Heart left ventricle (tissue), 16 donors: Measurements from ENCODE around the gene DMRTB1. TPM values are rescaled to one million over a fixed set of nuclear protein-coding genes. Genes with fewer than 3 reads are reported as not detected.

Experiments used
- ATAC-seq, 4 donors: fragments of 200-7000 bp; cut with Tn5 transposase; one replicate each; pipeline ENCODE4 v1.9.1; 2020 to 2022; ENCODE audit warnings: moderate library complexity in 4 of 4, mild to moderate bottlenecking in 3 of 4, moderate number of reproducible peaks in 1 of 4
- DNase-seq, 5 donors: peaks; one replicate each; pipeline ENCODE4 v3.0.0-alpha.2; 2020
- H3K27ac ChIP-seq, 12 donors: fragments of 200-600 bp; sonication (generic) in 4 of 12; one replicate each; pipeline versions ENCODE4 v1.5.0 to v1.8.0; 2016 to 2022; ENCODE audit warnings: mild to moderate bottlenecking in 2 of 12
- H3K27me3 ChIP-seq, 9 donors: fragments of 200-600 bp; sonication (generic) in 2 of 9; one replicate each; pipeline versions ENCODE4 v1.5.1 to v1.8.0; 2016 to 2022; ENCODE audit warnings: mild to moderate bottlenecking in 3 of 9
- H3K36me3 ChIP-seq, 9 donors: fragments of 200-600 bp; sonication (generic) in 2 of 9; one replicate each; pipeline versions ENCODE4 v1.5.0 to v1.8.0; 2018 to 2022; ENCODE audit warnings: mild to moderate bottlenecking in 2 of 9
- H3K4me1 ChIP-seq, 12 donors: fragments of 200-600 bp; sonication (generic) in 4 of 12; one replicate each; pipeline versions ENCODE4 v1.5.0 to v1.8.0; 2016 to 2022; ENCODE audit warnings: mild to moderate bottlenecking in 3 of 12
- H3K4me3 ChIP-seq, 12 donors: fragments of 200-600 bp; sonication (generic) in 4 of 12; one replicate each; pipeline versions ENCODE4 v1.5.0 to v1.8.0; 2017 to 2022; ENCODE audit warnings: mild to moderate bottlenecking in 9 of 12, moderate library complexity in 4 of 12
- H3K9me3 ChIP-seq, 12 donors: fragments of 200-600 bp; sonication (generic) in 4 of 12; one replicate each; pipeline versions ENCODE4 v1.5.0 to v1.8.0; 2016 to 2022; ENCODE audit warnings: mild to moderate bottlenecking in 1 of 12
- CTCF ChIP-seq, 12 donors: fragments of 200-600 bp; sonication (generic) in 4 of 12; IDR thresholded peaks; one replicate each; pipeline versions ENCODE4 v1.5.0 to v1.8.0; 2018 to 2022; ENCODE audit warnings: antibody characterized with exemption in 12 of 12, mild to moderate bottlenecking in 5 of 12
- POLR2A ChIP-seq, 2 donors: fragments of 450-650 bp; IDR thresholded peaks; one replicate each; pipeline ENCODE4 v1.6.1; 2017; ENCODE audit warnings: antibody characterized with exemption in 2 of 2, mild to moderate bottlenecking in 2 of 2, moderate library complexity in 2 of 2
- WGBS, 4 donors: extraction: QIAGEN DNeasy Blood & Tissue Kit in 2 of 4; methylation state at CpG; one replicate each; pipeline versions ENCODE4 v1.1.5 to v1.1.7; 2013 to 2018; 5-methylcytosine and 5-hydroxymethylcytosine counted together
- intact Hi-C, 10 donors: fragments of 100-400 bp; cut with DNase I; formaldehyde crosslinking; loops; one replicate each; pipeline versions ENCODE4 v1.11.1 to v1.14.2; 2022
- polyA plus RNA-seq, 2 donors: library from polyadenylated mRNA; stranded (reverse); fragments of 200-250 nt; gene quantifications; one replicate each; pipeline ENCODE4 v1.2.3, GENCODE V29; 2013
- total RNA-seq, 9 donors: library from RNA; depleted of rRNA in 2 of 9; stranded (reverse); fragments of >200 nt in 2 of 9; fragmentation: NEBNext Ultra II Directional in 3 of 9; extraction: Animal tissue kit (Norgen Biotek cat#: 25700) in 3 of 9; gene quantifications; one replicate each; pipeline versions ENCODE4 v1.1.0 to v1.2.4, GENCODE V29; 2016 to 2023
- donor health status: ischemic (EF 13 %, LVEDD 7.1; RV severe dilation, severe dysfunction).
- donor health status: healthy with polysubstance abuse.
- donor health status: DM: no; HTN: yes; CAD: no.
- donor health status: DM: no; HTN: no; CAD: no.
- donor health status: ischemic (EF 25% LVEDD 6.9; RV normal size, moderate dysfunction).
- donor health status: ischemic (EF 25% LVEDD 5.7; RV mildly dilated, moderate dysfunction).
- donor health status: healthy.
- donor health status: DM: yes; HTN: yes; CAD: no.
- donor health status: ischemic (EF 35%, LVEDD 5.7; RV mildly dilated, moderate dysfunction).
- donor health status: nonischemic (EF 11% LVEDD 7.7; RV severe dilation, severe dysfunction).
- donor health status: DM: yes; HTN: yes; CAD: no.
- donor health status: PGD.
- donor health status: ischemic (EF 29% LVEDD 5.4; RV normal size, mild dysfunction).
- donor health status: nonischemic (EF 23%, LVEDD 6.1; RV moderate dilation, normal function).

DMRTB1 gene
- total and polyA plus RNA-seq, 11 donors, result not detected

GRCh38 chr1:53504901-53505300 lies 45.7 kb downstream of the DMRTB1 start:
- H3K36me3 ChIP-seq, result no peaks in the 10 kb centered on the region
- ATAC-seq, result no peak
- H3K27me3 ChIP-seq, result peaks cover 0 to 19% (median 7%) of the 10 kb centered on the region in 9 donors
- no peak for TF ChIP-seq CTCF (IDR thresholded peaks at IDR 0.05)
- no peak for TF ChIP-seq POLR2A (IDR thresholded peaks at IDR 0.05)
- H3K9me3 ChIP-seq, result no peaks in the 10 kb centered on the region
- no peak overlapping the region for H3K4me3 ChIP-seq
- H3K27ac ChIP-seq, result no peak overlapping the region
- H3K4me1 ChIP-seq, result no peaks in the 10 kb centered on the region
- intact Hi-C loops, result no loop called here
- WGBS, 4 donors, result 81 to 95% (median 84%) methylated on average over 8 to 9 of the region's 9 CpGs
- peak in 1 of 5 donors; percentile 9 for DNase-seq

- H3K4me3 ChIP-seq, result no peak overlapping the region
- intact Hi-C loops, result no loop called here
- no peaks in the 10 kb centered on the region for H3K4me1 ChIP-seq
- DNase-seq (peak in 2 of 5 donors; percentile 20 to 52), ATAC-seq (no peak)
- TF ChIP-seq POLR2A (IDR thresholded peaks at IDR 0.05), result no peak
- TF ChIP-seq CTCF (IDR thresholded peaks at IDR 0.05), result no peak
- 87 to 95% (median 89%) methylated on average over 6 to 9 of the region's 9 CpGs for WGBS, 4 donors
- H3K9me3 ChIP-seq, result no peaks in the 10 kb centered on the region
- H3K36me3 ChIP-seq, result no peaks in the 10 kb centered on the region
- no peak overlapping the region for H3K27ac ChIP-seq
- H3K27me3 ChIP-seq, result peaks cover 0 to 14% (median 5%) of the 10 kb centered on the region in 9 donors
Measured at GRCh38 chr1:53505401-53505800, 46.2 kb downstream of the DMRTB1 start.

GRCh38 chr1:53505891-53506290 lies 46.7 kb downstream of the DMRTB1 start:
- H3K4me3 ChIP-seq, result no peak overlapping the region
- peaks cover 0 to 4% (median 0%) of the 10 kb centered on the region in 12 donors for H3K4me1 ChIP-seq
- WGBS, 4 donors, result 89 to 93% (median 92%) methylated on average over 8 to 13 of the region's 13 CpGs
- DNase-seq (peak in 2 of 5 donors; percentile 6 to 28), ATAC-seq (no peak)
- intact Hi-C loops, result no loop called here
- no peaks in the 10 kb centered on the region for H3K36me3 ChIP-seq
- H3K27me3 ChIP-seq, result peaks cover 0 to 9% (median 2%) of the 10 kb centered on the region in 9 donors
- no peaks in the 10 kb centered on the region for H3K9me3 ChIP-seq
- TF ChIP-seq CTCF (IDR thresholded peaks at IDR 0.05) (no peak), POLR2A (IDR thresholded peaks at IDR 0.05) (no peak)
- no peak overlapping the region for H3K27ac ChIP-seq

DNA sequence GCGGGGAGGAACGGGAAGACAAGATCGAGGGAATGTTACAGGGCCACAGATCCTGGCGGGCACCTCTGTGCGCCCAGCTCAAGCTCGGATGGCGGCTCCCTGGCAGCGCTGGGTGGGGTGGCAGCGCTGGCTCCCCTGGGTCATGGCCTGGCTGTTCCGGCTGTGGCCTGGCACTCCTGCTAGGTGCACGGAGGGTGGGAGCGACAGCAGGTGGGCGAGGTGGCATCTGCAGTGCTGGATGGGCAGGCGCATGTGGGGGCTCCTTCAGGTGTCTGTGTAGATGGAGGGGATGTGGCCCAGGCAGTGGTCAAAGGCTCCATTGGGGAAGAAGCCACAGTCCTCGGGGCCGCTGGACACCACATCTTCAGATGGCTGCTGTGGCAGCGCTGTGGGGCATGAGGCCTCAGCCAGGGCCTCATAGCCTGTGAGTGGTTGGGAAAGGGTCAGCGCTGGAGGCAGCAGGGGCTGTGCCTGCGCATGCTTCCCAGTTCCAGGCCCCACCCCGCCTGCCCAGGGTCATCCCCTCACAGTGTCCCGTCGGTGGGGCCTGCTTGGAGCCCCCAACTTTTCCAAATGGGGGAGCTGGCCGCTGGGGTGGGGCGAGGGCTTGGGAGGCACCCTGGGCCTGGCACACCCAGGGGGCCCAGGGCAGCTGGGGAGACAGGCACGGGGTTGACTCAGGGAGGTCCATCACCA lies 47.3 kb downstream of the DMRTB1 start:
- intact Hi-C loops, result no loop called here
- no peak for ATAC-seq
- H3K27ac ChIP-seq, result no peak overlapping the region
- no peak for TF ChIP-seq POLR2A (IDR thresholded peaks at IDR 0.05)
- H3K4me1 ChIP-seq, result peaks cover 0 to 10% (median under 1%) of the 10 kb centered on the region in 12 donors
- H3K4me3 ChIP-seq, result no peak overlapping the region
- no peaks in the 10 kb centered on the region for H3K9me3 ChIP-seq
- DNase-seq, result peak in 2 of 5 donors; percentile 22 to 46
- WGBS, 4 donors, result 93 to 95% (median 94%) methylated on average over 16 to 25 of the region's 25 CpGs
- H3K36me3 ChIP-seq, result no peaks in the 10 kb centered on the region
- H3K27me3 ChIP-seq, result peaks cover 0 to 7% (median 0%) of the 10 kb centered on the region in 9 donors
